ENCODE data around the gene IGFBP7.

IGFBP7 gene

DNA sequence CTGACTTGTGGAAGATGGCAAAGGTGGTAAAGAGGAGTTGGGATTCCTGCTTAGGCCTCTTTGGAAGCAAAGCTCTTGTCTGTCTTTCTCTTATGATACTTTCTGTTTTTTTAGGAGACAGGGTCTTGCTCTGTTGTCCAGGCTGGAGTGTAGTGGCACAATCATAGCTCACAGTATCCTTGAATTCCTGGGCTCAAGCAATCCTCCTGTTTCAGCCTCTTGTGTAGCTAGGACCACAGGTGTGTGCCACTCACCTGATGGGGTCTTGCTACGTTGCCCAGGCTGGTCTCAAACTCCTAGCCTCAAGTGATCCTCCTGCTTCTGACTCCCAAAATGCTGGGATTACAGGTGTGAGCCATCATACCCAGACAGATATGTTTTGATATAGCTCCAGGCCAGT, 19.3 kb upstream of the IGFBP7 start:
- no peak for DNase-seq

DNA sequence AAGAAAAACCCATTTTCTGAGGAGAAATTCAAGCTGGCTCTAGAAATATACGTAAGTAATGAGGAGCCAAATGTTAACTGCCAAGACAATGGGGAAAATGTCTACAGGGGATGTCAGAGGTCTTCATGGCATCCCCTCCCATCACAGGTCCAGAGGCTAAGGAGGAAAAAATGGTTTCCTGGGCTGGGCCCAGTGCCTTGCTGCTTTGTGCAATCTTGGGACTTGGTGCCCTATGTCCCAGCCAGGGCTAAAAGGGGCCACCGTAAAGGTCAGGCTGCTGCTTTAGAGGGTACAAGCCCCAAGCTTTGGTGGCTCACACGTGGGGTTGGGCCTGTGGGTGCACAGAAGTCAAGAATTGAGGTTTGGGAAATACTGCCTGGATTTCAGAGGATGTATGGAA, 17.2 kb upstream of the IGFBP7 start:
- no peak for DNase-seq

DNA sequence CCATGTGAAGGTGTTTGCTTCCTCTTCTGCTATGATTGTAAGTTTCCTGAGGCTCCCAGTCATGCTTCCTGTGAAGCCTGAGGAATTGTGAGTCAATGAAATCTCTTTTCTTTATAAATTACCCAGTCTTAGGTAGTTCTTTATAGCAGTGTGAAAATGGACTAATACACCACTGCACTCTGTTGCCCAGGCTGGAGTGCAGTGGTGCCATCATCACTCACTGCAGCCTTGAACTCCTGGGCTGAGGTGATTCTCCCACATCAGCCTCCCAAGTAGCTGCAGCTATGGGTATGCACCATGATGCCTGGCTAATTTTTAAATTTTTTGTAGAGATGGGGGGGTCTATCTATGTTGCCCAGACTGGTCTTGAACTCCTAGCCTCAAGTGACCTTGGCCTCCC, 15.8 kb upstream of the IGFBP7 start:
- DNase-seq: no peak

DNA sequence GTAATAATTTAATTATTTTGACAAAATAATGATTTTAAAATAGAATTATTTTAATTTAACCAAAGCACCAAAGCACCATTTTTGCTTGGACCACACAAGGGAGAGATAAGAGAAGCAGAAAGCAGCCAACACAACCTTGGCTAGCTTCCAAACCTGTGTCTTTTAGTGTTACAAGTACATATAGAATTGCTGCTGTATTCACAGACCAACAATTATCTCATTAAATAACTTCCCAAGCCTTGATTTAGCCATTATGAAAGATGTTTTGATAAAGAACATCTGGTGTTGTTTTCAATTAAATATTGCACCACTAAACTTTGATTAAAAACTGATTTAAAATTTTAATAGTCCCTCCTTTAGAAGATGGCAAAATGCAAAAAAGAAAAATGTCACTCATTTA, 14.0 kb upstream of the IGFBP7 start:
- DNase-seq: no peak

DNA sequence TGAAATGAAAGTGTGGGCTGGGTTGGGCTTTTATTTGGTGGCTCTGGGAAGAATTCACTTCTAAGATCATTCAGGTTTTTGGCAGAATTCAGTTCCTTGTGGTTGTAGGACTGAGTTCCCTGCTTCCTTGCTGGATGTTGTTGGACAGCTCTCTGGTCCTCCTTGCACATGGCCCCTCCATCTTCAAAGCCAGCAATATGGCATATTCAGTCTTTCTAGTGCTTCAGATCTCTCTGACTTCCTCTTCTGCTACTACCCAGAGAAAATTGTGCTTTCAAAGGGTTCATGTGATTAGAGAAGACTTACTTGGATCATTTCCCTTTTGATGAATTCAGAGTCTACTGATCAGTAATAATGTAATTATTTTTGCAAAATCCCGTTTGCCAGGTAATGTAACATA, 12.8 kb upstream of the IGFBP7 start:
- no peak for DNase-seq

DNA sequence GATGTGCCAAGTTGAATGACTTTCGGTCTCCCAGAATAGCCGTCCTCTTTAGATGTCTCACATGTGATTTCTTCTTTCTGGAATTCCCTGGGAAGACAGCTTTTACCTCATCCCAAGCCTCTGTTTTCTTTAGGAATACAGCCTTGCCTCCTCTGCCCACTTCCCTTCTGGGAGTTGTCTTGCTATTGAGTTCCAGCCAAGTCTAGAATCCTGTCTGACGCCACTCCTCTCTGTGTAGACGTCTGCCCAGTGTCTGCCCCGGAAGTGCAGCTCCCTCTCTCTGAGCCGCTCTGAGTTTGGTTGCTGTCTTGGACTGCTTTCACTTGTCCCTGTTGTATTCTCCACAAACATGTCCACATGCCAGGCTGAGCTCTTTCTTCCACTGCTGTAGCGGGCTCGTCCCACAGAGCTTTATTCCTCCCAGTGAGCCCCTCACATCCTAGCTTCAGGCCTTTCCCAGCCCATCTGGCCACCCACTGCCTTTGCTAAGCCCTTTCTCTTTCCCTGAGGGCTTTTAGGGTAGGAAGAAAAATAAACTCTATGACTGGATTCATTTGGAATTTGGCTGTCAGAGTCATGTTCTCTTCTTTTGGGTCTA, 9.0 kb upstream of the IGFBP7 start:
- DNase-seq: no peak

DNA sequence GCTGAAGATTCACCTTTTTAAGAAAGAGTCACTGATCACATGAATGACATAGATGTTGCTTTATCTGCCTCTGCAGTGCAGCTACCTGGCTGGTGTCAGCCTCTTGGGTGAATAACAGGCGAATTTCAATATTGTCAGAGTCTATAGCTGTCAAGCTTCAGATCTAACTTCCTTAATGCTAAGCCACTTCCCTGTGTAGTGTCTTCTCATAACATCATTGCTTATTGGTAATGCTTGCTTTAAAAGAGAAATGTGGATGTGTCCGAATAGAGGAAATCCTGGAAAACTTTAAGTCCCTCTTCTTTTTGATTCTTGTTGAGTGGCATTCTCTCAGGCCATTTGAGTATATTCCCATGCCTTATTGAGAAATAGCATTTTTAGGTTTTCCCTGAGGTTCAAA, 7.3 kb upstream of the IGFBP7 start:
- DNase-seq: no peak

DNA sequence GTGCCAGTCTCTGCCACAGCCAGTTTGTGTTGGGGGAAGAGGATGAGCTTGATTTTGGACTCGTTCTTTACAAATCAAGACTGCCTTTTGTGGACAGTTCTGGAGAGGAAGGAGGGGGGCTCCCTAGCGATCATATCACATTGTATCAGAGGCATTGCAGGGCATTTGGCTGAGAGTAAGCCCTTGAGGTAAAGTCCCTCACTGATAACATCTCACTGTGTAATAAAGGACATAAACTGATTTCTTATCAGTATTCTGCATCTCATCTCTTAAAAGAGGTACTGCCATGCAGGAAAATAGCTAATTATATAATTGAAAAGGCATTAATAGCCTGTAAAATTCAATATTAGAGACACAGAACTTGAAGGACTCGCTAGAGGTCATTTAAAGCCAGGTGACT, 6.1 kb upstream of the IGFBP7 start:
- no peak for DNase-seq

DNA sequence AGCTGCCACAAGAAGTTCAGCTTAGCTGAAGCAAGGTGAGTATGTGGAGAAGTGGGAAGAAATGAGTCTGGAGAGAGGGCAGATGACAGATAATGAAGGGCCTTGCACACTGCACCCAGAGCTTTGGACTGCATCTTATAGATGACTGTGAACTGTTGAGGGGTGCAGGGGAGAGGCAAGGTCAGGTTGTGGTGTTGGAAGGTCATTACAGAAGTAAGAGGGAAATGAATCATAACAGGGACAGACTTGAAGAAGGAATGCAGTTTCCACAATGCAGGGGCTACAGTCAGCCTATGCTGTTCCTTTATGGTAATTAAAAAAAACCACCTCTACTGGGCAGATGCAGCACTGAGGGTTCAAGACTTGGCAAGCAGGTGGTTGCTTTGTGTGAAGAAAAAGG, 4.8 kb upstream of the IGFBP7 start:
- DNase-seq: no peak

DNA sequence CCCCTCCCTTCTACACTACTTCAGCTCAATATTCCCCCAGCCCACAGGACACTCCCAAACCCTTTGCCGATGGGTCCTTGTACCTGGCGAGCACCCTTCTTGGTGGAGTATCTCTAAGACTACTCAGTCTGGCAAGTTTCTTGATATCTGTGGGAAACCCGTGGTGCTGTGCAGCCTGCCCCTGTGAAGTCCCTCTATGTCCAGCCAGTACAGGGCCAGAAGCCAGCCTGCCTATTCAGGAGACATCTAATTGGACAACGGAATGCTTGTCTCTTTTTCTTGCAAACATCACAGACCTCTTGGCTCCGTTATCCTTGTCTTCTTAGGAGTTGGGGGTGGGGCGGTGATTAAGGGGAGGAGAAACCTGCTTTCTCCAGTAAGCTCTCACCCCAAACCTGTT, 3.7 kb upstream of the IGFBP7 start:
- DNase-seq: no peak

DNA sequence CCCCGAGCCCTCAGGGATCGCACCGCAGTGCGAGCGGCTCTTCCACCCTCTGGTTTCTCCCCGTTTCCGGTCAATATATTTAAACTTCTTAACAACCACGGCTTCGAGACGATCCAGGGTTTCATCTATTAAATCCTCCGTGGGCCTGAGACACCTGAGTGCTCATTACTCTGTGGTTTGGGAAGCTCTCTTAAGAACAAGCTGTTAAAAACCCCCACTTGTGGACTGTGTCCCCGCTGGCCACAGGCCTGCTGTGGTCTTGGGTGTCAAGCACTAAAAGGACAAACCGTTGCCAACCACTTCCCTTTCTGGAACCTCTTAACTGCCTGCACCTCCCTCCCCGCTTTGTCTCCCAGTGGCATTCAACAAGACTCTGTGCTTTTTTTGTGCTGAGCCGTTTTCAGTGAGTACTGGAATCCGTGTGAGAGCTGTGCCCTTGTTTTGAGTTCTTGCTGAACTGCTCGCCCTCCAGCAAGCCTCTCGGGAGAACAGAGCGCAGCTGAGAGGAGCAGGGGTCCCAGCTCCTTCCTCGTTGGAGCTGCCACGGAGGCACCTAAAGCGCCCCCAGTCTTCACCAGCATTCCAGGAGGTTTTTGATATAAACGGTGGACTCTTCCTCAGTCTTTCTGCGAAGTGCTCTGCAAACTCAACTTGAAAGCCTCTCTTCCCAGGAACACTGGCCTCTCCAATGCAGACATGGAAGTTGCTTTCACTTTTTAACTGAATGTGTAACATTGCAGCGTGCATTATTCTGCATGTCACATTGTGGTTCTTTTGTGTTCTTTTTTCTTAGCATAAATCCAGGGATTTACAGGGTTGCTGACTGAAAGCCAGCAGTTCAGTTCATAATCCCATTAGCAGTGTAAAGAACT, 691 bp upstream of the IGFBP7 start:
- peak in 1 of 5 experiments; percentile 45 for DNase-seq

DNA sequence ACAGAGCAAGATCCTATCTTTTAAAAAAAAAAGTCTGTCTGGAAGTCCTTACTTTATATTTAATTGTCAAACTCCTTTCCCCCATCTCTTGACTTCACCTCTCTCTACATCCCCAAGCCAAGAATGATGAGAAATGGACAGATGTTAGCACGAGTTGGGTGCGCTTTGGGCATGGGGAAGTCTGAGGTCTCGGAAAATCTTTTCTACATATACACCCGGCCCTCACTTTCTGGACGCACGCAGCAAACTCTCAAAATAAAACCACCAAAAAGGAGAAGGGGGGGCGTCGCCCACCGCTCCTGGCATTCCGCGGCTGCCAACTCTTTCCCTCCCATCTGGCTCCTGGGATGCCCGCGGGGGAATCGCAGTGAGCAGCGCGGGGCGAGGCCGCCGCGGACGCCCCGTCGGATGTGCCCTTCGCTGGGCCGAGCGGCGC, 756 bp downstream of the IGFBP7 start:
- no peak for DNase-seq

DNA sequence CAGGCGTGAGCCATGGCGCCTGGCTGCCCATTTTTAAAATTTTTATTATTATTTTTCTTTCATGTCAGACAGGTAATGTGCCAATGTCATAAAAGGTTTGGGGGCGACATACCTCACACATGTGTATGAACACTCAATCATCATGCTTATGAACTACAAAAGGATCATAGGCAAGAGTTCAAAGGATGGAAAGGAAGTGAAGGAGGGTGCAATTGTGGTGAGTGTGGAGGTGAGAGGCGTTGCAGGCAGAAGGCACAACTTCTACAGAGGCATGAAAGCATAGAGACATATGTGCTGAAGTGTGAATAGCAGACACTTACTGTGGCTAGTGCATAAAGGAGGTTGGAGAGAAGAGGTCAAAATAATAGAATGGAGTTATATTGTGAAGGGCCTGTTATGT, 4.0 kb downstream of the IGFBP7 start:
- no peak for DNase-seq

DNA sequence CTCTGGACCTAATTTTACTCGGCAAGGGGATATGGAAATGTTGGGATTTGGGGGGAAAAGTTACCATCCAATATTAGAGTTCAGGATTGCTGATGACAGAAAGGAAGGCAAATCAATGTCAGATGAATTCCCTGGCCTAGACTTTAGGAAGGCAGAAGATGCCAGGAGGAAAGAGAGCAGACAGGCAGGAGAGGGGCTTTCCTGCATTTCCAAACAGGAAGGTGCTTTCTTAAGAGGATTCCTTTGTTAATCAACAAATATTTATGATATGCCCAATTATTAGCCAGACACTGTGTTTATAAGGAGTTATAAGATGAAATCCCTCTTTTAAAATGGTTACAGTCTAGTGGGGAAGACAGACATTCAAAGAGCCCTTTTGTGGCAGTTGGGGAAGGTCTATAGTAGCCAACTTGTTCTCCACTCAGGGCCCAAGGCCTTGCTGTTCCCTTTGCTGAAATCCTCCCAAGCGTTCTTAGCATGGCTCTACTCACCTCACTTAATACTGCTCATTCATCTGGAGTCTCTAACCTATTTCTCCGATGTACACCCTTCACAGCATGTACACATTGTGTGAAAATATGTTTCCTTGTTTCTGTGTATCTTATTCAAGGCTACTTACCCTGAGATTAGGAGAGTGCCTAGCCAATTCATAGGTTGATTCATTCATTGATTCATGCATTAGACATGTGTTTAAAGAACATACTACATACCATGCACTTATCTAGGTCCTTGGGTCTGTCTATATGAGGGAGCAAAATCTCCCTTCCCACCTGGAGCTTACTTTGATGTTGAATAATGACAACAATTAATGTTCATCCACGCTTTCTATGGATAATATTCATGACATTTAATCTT, 5.3 kb downstream of the IGFBP7 start:
- DNase-seq: no peak

DNA sequence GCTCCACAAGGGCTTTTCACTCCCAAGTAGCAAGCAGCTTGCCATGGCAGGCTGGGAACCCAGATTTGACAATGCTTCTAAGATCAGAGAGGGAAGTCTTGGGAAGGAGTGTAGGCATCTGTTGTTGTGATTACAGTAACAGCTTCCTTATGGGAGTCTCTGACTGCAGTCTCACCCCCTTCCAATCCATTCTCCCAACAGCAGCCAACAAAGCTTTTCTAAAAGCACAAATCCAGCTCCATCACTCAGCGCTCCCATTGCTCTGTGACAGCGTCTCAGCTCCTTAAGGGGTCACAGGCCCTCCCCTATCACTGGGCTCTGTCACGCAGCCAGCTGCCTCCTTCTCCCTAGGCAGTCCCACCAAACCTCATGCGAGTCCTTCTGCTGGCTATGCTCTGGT, 7.1 kb downstream of the IGFBP7 start:
- DNase-seq: no peak

DNA sequence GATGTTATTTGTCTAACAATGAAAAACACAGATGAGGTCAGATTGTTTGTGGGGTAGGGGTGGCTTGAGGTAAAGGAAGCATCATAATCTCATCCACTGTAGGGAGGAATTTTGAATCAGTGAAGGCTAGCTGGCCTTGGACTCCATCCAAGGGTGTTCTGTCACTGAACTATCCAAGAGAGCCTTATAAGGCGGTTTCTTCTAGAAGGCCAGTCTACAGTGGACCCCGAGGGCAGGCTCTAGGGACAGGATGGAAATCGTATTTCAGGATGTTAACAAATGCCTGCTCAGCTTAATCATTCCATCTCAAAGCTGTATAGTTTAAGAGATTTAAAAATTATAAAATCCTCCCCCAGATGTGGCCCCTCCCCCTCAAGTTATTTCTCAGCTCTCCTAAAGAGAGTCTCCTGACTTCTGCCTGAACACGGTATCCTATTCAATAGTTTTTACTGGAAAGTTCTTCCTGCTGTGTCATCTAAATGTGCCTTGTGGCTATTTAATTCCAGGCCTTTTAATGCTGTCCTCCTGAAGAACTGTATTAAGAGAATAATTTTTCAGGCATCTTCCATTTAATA, 8.0 kb downstream of the IGFBP7 start:
- DNase-seq: no peak

DNA sequence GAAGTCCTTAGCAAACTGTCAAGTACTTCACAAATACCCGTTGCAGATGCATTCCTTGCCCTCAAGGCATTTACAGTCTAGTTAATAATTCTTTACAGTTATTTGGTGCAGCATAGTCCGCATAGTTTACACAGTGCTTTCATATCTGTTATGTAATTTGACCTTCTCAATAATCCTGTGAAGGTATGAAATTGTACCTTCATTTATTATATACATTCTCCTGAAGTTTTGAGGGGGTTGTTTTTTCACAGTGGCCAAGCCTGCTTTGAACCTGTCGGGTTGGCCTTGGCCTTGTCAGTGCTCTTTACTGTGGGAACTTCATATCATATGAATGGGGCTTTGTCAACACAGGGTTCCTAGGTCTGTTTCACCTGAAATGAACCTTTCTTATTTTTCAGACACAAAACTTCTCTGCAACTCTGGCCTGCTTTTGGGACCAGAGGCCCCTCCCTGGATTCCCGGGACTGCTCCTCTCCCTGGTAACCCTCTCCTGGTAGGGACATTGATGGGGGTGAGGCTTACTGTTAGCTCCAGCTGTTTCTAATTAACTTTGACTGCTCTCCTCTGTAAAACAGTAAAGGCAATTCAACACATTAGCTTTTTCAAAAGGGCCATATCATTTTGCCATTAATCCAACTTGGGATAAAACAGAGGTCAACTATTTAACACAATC, 9.1 kb downstream of the IGFBP7 start:
- no peak for DNase-seq

DNA sequence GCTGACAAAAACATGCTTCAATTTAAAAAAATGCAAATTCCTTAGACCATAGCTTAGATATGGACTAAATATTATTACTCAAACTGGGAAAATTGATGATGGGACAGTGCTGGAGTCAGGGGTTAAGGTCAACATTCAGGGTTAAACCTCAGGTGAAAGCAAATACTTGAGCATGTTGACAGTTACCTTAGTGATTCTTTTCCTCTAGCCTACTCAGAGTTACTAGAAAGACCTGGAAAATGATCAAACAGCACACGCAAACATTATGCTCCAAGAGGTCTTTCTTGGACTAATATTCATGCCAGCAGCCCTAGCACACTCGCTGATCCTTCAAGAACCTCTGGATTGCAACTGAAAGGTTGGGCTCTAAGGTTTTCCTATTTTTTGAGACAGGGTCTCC, 10.8 kb downstream of the IGFBP7 start:
- DNase-seq: no peak

DNA sequence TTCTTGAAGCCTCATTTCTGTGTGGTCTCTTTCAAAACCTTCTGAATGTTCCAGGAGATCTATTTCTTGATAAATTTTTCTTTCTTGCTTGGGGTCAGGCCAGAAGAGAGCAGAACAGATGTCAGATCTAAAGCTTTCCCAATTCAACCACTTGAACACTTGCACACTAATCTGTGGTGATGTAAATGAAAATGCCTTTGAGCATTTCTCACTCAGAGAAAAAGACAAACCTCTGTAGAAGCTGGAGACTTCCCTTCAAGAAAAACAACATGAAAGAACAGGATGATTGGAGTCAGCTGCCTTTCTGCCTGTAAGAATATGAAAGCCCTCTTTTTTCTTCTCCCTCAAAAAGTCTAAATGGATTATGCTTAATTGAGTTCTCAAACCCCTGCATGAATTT, 11.2 kb downstream of the IGFBP7 start:
- DNase-seq: no peak

DNA sequence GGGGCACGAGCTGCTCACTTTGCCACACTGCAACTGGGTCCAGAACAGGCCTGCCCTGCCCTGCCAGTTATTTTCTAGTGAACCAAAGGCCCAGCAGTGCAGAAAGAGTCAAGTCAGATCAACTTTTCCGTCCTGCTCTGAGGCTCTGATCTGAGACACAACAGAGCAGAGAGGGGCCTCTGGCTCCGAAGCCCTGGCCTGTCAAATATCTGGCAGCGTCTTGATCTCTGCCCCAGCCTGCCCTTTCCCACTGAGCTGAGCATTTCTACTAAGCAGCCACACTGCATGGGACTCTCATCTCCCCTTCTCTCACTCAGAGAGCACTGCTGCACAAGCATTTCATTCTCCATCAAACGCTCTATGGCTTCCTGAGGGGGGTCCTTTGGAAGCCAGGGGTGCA, 11.8 kb downstream of the IGFBP7 start:
- DNase-seq: no peak

DNA sequence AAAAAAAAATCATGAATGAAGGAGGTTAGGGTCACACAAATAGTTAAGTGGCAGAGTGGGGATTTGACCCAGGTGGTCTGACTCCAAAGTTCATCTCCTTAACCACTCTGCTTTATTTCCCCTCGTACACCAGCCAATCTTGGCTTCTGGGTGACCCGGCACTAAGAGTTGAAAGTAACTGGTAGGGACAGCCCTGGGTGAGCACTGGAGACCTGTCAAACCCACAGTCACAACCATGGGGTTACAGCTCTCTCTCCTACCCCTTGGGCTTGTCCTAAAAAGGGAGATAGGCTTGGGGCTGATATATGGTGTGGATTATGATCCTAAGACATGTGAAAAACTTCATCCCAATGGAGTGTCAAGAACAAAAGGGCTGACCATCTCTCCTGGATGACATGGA, 12.5 kb downstream of the IGFBP7 start:
- no peak for DNase-seq

DNA sequence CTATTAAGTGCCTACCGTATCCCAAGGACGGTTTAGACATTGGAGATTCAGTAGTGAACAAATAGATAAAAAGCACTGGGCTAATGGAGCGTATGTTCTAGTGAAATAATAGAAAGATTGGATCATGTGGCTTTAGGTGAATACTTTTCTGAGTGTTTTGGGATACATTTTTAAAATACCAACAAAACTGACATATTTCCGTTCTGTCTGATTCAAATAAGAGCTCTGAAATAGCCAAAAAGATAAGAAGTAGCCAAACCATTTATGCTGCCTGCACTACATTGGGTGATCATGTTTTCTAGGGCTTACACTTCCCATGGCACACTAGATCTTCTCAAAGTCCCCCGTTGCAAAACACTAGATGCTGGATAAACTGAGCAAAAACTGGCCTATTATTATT, 14.2 kb downstream of the IGFBP7 start:
- DNase-seq: no peak

DNA sequence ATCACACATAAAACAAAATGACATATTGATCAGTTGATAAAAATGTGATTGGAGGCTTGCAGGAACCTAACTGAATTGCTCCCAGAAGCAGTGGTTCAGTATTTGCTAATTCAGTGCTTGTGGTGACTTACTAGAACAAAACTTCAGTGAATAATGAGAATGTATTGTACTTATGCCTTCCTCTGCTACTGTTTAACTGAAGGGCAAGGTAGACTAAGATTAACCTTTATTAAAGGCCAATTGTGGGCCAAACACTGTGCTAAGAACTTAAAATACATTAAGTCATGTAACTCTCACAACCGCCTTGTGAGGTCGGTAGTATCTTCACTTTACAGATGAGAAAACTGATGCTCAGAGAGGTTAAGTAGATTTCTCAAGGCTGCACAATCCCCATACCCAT, 14.9 kb downstream of the IGFBP7 start:
- DNase-seq: no peak
